GM12891 (cell line): ENCODE data around the gene RBP2.

ENCODE experiments used
- POLR2A ChIP-seq: IDR thresholded peaks from 2 replicates; pipeline ENCODE4 v1.6.1; 2011; ENCODE audit warnings: low read depth, low read length, control low read depth
- TAF1 ChIP-seq: IDR thresholded peaks from 2 replicates; pipeline ENCODE4 v1.6.1; 2011; ENCODE audit warnings: low read depth, low read length, control low read depth

DNA sequence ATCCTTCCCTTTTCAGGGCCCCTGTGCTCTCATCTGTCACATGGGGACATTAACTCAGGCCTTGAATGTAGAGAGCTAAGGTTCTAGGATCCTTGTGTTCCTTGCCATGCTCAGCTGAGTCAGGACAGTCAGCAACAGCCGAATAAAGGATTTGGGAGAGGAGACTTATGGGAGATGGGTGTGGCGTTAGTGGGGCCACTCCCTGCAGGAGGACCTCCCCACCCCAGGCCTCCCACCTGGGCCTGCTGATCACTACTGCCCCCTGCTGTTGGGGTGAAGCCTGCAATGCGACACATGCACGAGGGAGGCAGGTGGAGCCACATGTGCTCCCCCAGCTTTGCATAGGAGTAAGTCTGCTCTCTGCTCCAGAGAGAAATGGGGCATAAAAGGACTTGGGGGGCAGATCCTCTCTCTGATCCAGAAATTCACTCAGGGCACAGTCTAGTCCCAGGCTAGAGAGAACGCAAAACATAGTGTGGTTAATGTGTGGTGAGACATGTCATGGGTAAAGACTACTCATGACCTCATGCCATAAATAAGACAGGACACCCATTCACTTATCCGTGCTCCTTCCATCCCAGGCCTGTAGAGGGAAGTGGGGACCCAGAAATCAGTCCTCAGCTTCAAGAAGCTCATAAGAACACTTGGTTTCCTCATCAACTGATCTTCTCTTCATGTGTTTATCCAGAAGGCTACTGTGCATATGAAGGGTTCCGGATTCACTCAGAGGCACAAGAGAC lies 43.9 kb upstream of the RBP2 start:
- no peak for TF ChIP-seq POLR2A
- TF ChIP-seq TAF1 = no peak
